GM21526 (cell line): ENCODE measurements around the gene RESP18.
"Not testable (repeated sequence)": the region's sequence is repeated elsewhere in the genome, so short reads cannot be mapped to it uniquely, and the experiment has no call there.

Source experiments
- ATAC-seq: cut with Tn5 transposase; IDR thresholded peaks from one replicate; pipeline ENCODE4 v1.9.1; 2021; ENCODE audit warnings: moderate library complexity; ENCODE audit not compliant: unreplicated experiment, low FRiP score

RESP18 gene

GRCh38 chr2:219325657-219326315 lies 6.8 kb downstream of the RESP18 start:
- no peak for ATAC-seq

- ATAC-seq = no peak
Observed at GRCh38 chr2:219325136-219325535, 7.4 kb downstream of the RESP18 start.

- ATAC-seq = no peak
Observed at GRCh38 chr2:219323434-219323833, 9.1 kb downstream of the RESP18 start.

- no peak for ATAC-seq
Observed at GRCh38 chr2:219314804-219315468, 17.6 kb downstream of the RESP18 start.

GRCh38 chr2:219312683-219313263 lies 19.8 kb downstream of the RESP18 start:
- ATAC-seq = not testable (repeated sequence)

- no peak for ATAC-seq
Observed at GRCh38 chr2:219309278-219309677, 23.3 kb downstream of the RESP18 start, which contains the start of gene PTPRN. TSS of gene PTPRN (minus strand) at chr2:219309401. CDS start at chr2:219309332, 69 bp downstream.

- ATAC-seq = no peak
Observed at GRCh38 chr2:219308142-219309101, 24.1 kb downstream of the RESP18 start.

- ATAC-seq = no peak
Observed at GRCh38 chr2:219306047-219306446, 26.5 kb downstream of the RESP18 start.

GRCh38 chr2:219304223-219304622 lies 28.3 kb downstream of the RESP18 start:
- ATAC-seq = no peak

- ATAC-seq = no peak
Observed at GRCh38 chr2:219302412-219302968, 30.1 kb downstream of the RESP18 start.

GRCh38 chr2:219300022-219300421 lies 32.5 kb downstream of the RESP18 start:
- ATAC-seq = no peak

- no peak for ATAC-seq
Observed at GRCh38 chr2:219299372-219299760, 33.2 kb downstream of the RESP18 start.

GRCh38 chr2:219298759-219299371 lies 33.7 kb downstream of the RESP18 start:
- ATAC-seq = no peak

- no peak for ATAC-seq
Observed at GRCh38 chr2:219297766-219298456, 34.6 kb downstream of the RESP18 start.

- no peak for ATAC-seq
Observed at GRCh38 chr2:219296631-219297391, 35.7 kb downstream of the RESP18 start.

- ATAC-seq = no peak
Observed at GRCh38 chr2:219296142-219296541, 36.4 kb downstream of the RESP18 start.

GRCh38 chr2:219294356-219295351 lies 37.9 kb downstream of the RESP18 start:
- peak; percentile 82 for ATAC-seq
